Superior temporal gyrus (tissue), 1 donor: ENCODE data around the gene SLC25A13.

Experiments used
- DNase-seq: peaks from one replicate; pipeline ENCODE4 v3.0.0-alpha.2; 2016; ENCODE audit errors: extremely low spot score

The SLC25A13 gene

DNA sequence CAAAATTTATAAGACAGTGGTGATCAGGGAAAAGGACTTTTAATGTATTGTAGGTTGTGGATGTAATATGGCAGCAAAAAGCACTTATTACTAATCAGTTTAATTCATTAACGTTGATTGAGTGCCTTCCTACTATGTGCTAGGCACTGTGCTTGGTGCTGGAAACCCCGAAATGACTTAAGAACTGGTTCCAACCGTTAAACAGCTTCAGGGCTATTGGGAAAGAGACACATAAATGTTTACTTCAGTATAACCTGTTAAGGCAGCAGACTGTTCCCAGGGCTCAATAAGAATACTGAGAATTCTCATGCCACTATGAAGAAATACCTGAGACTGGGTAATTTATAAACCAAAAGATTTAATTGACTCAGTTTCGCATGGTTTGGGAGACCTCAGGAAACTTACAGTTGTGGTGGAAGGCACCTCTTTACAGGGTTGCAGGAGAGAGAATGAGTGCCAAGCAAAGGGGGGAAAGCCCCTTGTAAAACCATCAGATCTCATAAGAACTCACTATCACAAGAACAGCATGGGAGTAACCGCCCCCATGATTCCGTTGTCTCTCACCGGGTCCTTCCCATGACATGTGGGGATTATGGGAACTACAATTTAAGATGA lies 1.1 kb upstream of the SLC25A13 start:
- no peak for DNase-seq

DNA sequence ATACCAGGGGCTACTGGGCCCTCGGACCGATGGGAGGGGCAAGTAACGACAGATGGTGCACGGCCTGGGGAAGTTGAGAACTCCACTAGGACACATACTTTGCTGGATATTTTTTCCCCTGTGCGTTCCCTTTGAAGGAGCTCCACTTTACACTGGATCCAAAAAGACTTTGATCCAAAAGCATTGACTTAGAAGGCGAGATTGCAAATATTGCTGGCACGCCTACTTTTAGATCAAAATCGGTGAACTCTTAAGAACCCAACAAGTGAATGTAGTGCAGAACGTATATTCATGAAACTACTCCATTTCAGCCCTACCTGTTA lies 436 bp upstream of the SLC25A13 start:
- DNase-seq: peak; percentile 50

DNA sequence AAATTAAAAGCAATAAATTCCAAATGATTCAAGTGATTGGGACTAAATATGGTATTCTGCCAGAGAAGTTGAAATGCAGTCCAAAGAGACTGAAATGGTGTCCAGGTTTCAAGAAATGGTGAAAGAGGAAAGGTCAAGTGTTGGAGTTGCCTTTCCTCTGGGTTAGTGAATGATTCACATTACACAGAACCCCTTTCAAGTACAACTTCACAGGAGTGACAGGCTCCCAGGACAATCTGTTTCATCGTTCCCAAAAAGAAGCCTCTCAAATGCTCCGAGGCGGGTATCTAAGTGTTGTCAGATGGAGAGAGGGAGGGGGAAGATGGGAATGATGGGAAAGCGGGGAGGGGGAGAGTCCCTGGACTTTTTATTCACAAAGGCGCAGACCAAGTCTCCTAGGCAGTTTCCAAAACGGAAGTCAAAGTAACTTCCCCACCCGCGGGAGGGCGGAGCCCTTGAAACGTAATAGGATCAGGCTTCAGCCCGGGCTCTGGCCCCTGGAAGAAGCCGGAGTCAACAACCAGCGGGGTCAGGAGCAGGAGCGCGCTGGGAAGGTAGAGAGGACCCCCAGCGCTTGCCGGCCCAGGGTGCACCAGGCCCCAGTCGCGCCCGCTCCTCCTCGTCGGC lies 754 bp downstream of the SLC25A13 start:
- DNase-seq: peak; percentile 91

DNA sequence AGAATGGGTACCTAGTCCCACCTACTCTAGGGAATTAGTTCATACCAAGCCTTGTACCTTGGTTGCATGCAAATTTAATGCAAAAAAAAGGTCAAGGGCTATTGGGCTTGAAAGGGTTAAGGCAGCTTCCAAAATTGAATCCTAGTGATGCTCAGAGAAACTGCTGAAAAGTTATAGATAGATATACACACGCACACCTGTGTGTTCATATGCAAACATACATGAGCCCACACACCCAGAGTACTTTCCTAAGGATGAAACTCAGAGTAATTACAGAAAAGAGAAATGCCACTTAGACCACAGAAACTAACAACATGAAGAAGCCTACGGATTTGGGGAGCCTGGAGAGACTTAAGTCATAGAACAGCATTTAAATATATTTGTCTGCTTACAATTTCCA lies 1.5 kb downstream of the SLC25A13 start:
- DNase-seq: peak; percentile 51

DNA sequence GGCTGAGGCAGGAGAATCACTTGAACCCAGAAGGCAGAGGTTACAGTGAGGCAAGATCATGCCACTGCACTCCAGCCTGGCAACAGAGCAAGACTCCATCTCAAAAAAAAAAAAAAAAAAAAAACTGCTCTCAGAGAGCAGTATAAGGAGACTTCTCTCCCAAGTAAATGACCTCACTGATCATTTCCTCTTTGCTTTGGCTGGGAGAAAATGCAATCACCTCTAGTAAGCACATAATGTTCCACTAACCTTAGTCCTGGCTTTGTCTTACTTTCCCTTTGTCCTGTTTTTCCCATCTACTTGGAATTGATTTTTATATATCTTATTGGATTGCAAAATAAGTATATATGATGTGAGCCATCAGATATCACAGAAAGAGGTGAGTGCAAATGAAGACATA lies 2.5 kb downstream of the SLC25A13 start:
- no peak for DNase-seq

DNA sequence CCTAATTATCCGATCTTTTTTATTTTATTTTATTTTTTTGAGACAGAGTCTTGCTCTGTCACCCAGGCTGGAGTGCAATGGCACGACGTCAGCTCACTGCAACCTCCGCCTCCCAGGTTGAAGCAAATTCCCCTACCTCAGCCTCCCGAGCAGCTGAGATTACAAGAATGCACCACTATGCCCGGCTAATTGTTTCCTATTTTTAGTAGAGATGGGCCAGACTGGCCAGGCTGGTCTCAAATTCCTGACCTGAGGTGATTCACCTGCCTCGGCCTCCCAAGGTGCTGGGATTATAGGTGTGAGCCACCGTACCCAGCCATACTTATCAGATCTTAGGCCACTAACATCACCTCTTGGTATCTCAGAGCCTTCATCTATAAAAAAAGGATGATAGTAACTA lies 4.9 kb downstream of the SLC25A13 start:
- DNase-seq: no peak

DNA sequence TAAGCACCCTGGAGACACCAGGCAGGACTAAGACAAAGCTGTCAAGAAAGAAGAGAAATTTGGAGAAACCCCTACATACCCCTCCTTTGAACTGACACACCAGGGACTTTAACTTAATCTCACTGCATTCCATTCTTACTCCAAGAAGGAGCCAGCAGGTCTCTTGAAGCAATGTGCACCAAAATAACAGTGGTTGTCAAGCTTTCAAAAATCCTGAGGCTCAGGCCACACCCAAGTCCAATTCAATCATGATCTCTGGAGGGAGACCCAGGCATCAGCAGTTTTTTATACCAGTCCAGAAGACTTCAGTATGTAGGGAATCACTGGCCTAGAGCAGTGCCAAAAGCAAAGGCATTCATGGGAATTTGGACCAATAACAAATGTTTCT lies 6.8 kb downstream of the SLC25A13 start:
- peak; percentile 11 for DNase-seq

DNA sequence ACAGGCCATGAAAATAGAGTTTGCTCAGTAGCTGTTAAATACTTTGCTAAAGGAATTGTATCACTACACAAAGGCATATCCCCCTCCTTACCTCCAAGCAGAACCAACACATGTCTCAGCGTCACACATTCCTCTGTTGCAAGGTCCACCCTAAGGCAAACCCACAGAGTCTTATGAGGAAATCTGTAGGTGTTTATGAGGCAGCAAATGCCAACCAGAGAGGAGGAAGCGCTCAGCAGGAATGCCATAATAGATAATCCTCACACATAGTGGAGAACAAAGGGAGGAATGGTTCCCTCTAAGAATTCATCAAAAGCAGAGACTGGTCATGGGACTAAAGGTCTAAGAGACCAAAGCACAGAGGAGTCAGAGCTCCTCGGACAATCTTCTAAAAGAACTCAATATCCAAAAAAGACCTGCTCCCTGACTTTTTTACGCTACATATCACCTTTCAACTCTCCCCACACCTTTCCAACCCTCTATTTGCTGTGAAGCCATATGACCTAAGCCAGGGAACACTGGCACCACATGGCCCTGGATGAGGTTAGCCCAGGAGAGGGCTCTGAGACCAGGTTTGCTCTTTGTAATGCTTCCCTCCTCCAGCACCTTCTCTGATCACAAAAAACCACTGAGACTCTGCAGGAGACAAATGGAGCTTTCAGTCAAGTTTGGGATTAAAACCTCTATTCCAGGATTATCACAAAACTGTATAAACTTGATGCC lies 7.3 kb downstream of the SLC25A13 start:
- DNase-seq: peak; percentile 15

DNA sequence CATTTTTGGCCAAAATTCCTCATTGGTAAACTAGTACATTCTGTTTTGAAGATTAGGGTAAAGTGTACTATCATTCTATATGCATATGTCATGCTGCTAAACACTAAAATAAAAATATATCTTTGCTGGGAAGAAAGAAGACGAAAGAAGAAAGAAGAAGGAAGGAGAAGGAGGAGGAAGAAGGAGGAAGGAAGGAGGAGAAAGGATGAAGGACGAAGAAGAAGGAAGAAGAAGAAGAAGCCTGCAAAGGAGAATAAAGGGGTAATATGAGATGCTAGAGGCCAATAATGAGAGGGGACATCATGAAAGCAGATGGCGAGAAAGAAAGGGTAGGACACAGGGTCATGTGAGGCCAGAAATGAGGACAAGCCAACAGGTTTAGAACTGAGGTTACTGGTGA lies 8.0 kb downstream of the SLC25A13 start:
- DNase-seq: no peak

DNA sequence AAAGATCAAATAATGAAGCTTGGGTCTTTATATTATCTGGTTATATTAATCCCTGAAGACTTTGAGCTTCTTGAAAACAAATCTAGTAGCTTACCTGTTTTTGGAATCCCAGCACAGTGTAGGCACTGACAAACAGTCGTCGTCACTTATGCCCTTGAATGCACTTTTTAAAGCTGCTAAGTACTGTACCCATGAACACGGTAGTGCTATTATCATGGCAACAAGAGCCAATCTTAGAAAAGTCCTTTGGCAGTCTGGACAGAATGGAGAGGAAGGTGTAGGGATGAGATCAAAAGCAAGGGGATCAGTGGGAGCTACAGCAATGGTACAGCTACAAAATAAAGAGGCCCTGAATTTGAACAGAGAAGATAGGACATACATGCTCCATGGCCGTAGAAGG lies 9.4 kb downstream of the SLC25A13 start:
- peak; percentile 21 for DNase-seq

DNA sequence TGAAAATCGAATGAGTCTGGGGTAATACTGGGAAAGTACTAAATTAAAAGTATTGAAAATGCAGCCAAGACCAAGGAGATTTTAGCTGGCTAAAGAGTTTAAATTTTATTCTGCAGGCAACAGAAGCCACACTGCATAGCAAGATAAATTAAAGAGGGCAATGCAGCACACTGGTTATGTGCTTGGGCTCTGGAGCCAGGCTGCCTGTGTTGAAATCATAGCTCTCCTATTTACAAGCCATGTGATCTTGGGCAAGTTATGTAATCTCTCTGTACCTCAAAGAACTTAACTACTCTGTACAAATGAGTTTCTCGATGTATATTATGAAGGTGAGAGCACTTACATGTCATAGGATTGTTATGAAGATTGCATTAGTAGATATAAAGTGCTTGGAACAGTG lies 9.9 kb downstream of the SLC25A13 start:
- peak; percentile 75 for DNase-seq

DNA sequence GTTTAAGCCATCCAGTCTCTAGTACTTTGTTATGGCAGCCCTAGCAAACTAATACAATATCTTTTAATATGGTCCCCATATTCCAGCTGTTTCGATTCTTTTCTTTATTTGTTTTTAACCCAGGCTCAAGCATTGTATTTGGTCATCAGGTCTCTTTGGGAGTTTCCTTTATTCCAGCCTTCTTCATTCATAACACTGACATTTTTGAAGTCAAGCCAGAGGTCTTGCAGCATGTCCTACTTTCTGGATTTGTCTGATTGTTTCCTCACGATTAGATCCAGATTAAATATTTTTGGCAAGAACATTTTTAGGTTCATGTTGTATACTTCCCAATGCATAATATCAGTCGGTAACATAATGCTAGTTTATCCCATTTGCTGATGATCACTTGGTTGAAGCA lies 11.8 kb downstream of the SLC25A13 start:
- DNase-seq: no peak

DNA sequence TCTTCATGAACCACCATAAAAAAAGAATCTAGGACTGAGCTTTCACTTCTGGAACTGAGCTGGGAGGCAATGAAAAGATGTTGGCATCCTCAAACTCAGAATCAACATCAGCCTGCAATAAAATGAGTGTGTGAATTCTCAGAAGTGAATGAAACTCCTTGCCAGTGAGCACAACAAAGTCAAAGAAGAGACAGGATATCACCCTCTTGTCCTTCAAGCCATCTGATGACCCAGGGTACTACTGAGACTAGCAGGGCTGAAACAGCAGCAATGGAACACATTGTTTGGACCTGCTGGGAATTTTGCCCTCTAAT lies 13.0 kb downstream of the SLC25A13 start:
- no peak for DNase-seq

DNA sequence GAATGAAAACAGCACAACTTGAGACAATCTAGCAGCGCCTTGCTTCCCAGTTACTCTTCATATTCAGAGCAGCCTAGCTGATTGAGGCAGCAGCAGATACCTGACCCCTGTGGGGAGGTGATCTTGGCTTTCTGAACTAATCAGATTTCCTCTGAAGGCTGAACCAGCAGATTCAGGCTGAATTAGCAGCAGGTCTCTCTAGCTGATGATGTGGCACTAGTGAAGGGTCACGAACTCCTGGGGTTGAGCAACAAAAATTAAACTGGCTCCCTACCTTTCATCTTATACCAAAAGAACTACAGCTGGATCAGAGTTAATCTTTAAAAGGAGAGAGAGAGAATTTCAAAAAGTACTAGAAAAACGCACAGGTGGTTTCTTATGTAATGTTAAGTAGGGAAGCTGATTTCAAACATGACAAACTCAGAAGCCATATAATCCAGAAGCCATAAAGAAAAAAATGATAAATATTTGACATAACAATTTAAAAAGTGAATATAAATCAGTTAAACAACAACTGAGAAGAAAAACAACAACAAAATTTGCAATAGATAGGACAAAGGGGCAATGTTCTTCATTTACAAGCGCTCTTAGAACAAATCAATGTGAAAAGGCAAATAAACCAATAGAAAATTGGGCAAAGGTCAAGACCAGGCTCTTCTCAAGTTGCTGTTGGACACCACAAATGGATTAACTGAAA lies 13.5 kb downstream of the SLC25A13 start:
- DNase-seq: no peak

DNA sequence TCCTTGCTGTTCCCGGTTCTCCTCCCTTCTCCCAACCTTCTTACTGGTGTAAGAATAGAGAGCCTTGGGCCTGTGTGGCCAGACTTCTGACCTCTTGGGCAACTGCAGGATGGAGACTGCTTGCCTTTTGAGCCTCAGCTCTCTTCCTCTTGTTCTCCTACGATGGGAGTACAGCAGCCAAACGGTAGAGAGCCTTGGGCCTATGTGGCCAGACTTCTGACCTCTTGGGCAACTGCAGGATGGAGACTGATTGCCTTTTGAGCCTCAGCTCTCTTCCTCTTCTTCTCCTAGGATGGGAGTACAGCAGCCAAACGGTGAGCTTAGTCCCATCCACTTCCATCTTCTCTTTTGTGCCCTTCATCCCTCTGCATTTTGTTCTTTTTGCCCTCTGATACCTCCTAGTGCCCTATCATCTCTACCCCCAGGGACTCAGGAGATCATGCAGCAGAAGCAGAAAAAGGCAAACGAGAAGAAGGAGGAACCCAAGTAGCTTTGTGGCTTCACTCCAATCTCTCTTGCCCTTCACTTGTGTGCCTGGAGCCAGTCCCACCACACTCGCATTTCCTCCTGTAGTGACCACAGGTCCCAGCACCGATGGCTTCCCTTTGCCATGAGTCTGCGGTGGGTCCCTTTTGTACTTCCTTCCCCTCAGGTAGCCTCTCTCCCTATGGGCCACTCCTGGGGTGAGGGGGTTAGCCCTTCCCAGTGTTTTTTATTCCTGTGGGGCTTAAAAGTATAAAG lies 15.3 kb downstream of the SLC25A13 start:
- no peak for DNase-seq

DNA sequence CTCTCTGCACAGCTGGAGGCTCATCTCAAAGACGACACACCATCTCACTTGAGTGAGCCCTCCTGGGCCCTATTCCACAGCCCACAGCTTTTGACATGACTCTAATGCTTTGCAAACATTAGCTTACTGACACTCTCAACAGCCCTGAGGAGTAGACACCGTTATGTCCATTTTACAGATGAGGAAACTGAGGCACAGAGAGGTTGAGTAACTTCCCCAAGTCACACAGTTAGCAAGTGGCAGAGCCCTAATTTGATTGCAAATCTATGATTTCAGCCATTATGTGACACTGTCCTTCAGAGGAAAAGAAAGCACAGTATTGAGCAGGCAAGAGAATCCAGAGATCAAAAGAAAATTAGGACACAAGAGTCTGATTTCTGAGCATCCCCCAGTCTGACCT lies 16.0 kb downstream of the SLC25A13 start:
- DNase-seq: no peak

DNA sequence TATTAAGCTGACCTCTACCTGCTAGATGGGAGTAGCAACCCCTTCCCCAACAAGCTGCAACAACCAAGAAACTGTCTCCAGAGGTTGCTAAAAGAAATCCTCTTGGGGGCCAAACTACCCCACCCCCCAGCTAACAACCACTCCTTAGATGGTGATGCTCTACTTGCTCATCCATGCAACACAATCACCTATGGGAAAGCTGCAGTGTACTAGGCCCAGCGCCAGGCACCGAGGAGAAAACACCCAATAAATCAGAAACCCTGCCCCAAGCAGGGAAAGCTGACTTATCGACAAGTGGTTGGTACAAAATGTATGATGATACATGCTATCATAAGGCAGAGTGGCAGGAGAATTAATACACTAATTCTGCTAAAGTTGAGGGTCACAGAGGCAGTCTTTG lies 17.3 kb downstream of the SLC25A13 start:
- DNase-seq: no peak

DNA sequence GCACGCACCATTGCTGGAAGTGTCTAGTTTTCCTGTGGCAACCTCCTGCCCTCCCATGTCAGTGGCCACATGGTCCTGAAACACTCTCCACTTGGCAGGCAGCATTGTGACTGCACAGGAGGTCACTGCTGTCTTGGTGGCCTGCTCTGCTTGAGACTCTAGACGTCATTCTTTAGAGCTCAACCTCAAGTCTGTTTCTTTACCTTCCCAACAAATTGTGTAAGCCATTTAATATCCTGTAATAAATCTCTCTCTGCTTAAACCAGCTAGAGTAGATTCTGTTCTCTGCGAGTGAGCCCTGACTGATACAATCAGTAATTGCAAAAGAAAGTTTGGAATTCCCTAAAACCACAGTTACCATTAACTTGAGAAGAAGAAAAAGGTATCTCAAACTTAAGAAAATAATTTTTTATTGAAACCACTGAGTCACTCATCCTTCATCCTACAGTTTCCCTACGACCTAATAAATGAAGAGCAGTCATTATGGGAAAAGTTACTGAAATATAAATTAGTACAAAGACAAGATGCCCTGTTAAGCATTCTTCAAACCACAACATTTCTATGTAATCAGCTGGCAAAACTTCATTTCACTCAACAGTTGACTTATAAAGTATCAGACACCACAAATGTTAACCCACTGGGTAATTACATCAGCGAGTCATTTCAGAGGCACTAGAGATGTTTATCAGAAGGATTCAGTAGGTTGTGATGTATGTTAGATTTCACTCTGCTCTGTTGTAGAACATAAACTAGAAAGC lies 18.0 kb downstream of the SLC25A13 start:
- DNase-seq: no peak

DNA sequence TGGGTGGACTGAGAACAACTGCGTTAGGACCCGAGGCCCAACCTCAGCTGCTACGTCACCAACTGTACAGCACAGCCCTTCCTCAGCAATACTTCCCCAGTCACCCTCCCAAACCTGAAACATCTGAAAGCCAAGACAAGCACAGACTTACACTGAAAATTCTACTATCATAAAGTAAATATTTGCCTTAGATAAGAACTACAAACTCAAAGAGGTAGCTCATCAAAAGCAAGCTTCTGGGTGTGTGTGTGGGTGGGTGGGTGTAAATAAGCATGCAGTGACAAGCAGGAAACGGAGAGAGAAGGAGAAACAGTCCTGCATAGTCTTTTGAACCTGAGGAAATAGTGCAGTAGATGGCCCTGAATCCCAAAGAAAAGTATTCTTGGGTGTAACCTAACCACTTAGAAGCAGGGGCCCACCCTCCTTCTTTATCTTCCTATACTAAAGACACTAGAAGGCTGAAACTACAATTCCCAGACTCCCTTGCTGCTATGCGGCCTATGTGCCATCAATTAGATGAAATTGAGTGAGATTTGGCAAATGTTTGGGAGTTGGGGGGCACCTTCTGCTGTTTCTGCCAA lies 18.7 kb downstream of the SLC25A13 start:
- DNase-seq: no peak

DNA sequence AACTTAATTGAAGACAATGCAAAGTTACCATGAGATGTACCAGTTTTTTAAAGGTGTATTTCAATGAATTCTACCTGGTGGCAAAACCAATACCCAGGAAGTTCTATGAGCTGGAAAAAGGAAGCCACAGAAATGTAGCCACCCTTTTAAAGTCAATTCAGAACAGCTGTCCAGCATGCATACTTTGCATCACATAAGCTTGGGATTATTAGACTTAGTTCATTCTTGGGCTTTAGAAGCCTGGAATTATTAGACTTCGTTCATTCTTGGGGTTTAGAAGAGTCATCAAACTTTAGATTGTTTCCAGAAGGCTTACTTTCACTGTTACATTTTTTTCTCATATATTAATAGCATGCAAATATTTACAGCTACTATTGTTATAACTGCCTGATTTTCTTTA lies 20.9 kb downstream of the SLC25A13 start:
- DNase-seq: no peak

DNA sequence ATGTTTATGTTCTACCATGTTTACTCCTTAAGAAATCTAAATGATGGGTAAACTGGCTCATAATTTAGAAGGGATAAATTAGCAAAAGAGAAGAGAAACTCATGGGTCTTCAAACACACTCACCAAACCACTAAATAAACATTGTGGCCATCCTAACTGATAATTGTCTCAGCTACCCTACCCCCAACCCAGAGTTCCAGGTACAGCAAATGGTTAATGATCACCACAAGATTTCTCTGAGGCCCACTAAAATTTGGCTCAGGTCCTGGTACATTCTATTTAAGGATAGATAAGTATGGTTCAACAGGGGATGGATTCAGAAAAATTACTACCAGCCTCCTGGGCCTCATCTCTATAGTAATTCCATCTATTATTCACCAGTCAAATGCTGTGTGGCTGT lies 21.4 kb downstream of the SLC25A13 start:
- DNase-seq: no peak
